Stimulated activated naive CD8-positive, alpha-beta T cell treated with anti-CD3 and anti-CD28 coated beads, Interleukin-15, Interleukin-2, amounts not matched to agents 100 U/mL and 50 U/mL, for 24 hours (primary cell): Measurements from ENCODE around the gene MYO1E.

Source experiments
- ATAC-seq: fragments of 150-1000 bp; cut with Tn5 transposase; one replicate; pipeline ENCODE4 v1.10.0; 2021
- DNase-seq: peaks from one replicate; pipeline ENCODE4 v3.0.0; 2021

The MYO1E gene

DNA sequence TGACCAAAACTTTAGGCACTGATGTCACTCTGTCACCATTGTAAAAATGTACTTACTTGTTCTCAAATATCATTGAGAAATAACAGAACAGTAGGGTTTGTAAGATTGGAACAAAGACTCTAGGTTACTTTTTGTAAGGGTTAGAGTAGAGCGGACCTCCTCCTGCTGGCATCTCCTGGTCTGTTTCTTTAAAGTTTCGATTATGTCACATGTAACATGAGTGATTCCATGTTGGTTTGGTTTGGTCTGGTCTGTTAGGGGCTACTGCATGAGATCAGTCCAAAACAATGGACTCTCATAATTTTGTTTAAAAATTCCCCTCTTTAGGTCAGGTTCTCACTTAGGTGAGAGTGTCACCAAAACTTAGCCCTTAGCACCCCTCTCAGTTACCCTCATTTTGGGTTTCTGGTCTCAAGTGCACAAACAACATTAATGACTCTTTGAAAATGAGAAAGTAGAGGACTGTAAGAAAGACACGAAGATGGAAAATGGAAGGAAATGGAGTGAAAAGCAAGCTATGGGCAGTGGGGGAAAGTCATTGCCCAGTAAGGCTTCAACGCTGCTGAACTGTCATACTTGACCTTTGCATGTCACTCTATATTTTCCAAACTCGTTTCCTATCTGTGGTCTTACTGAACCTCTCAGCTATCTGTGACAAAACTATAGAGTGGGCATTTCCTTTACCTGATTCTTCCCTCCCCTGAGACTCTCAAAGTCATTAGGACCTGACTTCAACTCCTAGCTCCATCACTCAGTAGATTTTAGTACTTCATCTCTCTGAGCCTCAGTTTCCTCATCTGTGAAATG lies 113.3 kb downstream of the MYO1E start:
- DNase-seq (no peak), ATAC-seq (peak; percentile 79)

DNA sequence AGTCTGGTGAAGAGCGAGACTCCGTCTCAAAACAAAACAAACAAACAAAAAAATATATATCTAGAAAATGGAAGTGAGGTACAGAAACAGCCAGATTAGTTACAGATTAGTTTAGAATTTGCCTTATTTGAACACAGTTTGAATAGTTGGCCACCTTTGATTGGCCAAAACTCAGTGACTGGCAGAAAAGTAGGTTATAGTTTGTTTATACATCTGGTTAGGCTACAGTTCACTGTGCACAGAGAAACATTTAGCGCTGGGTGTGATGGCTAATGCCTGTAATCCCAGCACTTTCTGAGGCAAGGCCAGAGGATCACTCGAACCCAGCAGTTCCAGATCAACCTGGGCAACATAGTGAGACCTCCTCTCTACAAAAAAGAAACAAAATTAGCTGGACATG lies 114.4 kb downstream of the MYO1E start:
- DNase-seq, result no peak
- no peak for ATAC-seq

DNA sequence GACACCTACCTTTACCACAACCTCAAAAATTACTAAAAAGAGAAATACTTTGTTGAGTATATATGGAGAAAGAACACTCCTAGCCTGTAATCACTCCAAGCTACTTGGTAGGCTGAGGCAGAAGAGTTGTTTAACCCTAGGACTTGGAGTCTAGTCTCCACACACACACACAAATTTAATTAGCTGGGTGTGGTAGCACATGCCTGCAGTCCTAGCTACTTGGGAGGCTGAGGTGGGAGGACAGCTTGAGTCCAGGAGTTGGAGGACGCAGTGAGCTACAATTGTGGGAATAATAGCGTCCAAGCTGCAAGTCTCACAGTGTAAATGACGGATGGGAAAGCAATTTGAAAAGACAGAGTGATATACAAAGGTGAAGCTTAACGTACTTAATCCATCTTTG lies 115.5 kb downstream of the MYO1E start:
- ATAC-seq, result no peak

DNA sequence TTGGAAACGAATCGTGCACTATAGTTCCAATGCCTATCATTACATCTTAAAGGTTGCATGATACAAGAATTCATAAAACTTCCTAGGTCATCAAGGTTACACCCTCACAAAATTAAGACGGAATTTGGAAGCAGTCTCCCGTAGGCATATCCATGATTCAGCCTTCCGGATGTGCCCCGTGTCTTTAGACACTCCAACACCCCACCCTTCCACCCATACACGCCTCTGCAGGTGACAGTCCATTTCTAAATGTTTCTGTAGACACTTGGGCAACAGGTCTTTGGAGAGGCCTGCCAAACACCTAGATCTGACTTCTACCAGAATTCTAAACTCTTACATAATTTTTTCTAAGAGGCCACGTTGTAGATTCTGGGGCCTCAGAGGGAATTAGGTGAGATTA lies 116.2 kb downstream of the MYO1E start:
- ATAC-seq, result no peak

More for the DNA sequence above, 115.5 kb downstream of the MYO1E start:
- DNase-seq, result no peak

DNA sequence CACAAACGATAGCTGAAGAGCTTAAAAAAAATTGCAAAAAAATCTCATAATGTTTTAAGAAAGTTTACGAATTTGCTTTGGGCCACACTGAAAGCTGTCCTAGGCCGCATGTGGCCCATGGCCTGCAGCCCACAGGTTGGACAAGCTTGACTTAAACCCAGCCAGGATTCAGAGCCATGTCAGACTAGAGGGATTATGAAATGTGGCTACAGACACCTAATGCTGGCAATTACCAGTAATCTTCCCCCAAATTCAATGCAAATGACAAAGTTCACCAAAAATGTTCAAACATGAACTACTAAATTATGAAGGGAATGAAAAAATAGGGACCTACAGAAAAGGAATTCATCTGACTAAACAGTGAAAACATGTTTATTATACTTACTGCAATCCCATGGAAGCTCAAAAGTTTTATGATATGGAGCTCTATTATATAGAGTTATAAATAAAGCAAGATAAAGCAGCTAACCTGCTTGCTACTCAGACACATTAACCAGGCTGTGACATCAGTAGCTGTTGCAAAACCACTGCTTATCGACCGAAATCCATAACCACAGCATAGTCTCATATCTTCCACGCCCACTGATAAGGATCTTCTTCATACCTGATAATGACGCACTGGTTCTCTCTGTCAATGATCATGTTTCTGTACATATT lies 116.9 kb downstream of the MYO1E start:
- DNase-seq (no peak), ATAC-seq (peak; percentile 61)

More for the DNA sequence above, 116.2 kb downstream of the MYO1E start:
- DNase-seq, result no peak

DNA sequence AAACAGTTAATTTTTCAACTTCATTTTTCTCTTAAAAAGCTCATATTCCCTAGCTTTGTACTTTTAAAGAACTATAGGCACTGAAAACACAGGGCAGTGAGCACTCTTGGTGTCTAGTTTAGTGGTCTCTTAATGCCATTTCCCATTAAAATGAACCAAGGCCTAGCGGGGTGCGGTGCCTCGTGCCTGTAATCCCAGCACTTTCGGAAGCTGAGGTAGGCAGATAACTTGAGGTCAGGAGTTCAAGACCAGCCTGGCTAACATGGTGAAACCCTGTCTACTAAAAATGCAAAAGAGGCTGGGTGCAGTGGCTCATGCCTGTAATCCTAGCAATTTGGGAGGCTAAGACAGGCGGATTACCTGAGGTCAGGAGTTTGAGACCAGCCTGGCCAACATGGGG lies 120.5 kb downstream of the MYO1E start:
- ATAC-seq (no peak), DNase-seq (no peak)

DNA sequence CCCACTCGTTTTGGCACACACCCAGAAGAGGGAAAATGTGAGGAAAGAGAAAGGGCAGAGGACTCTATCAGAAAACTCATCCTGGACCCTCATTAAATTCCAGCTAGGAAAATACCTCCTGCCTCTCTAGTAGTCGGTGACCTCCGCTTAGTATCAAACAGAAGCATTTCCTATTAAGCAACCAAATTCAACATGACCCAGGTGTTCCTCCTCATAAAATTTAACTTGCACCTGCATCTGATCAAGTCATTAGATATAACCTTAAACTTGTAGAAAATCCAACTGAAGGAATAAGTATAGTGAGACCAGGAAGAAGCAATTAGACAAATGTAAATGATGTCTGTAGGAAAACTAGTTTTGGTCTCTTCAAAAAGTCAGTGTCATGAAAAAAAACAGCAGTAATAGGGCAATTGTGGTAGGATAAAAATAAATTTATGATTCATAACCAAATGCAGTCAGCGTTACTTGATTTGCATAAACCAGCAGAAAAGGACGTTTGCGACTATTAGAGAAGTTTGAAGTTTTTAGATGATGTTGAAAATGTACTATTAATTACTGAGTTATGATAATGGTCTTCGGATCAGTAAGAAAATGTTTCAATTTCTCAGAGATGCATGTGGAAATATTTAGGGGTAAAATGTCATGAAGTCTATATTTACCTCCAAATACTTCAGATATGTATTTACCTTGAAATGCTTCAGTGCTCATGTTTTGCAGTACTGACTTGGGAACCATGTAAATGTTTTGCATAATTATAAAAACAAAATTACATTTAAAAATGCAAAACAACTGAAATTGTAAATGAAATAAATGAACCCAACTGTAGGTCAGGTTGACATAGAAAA lies 121.4 kb downstream of the MYO1E start:
- no peak for DNase-seq

DNA sequence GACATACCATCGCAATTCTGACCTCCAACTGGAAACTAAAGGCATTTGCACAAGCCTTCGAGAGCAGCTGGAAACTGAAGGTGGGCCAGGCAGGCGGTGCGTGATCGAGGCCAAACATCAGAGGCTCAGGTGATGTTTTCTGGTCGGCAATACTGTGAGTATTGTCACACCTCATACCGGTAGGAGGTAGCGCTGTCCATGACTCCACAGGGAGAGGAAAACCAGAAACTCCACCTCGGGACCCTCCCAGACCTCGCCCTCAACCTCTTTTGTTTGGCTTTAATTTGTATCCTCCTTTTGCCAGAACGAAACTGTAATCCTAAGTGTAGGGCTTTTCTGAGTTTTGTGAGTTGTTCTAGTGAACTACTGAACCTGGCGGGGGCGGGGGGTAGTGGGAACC lies 122.4 kb downstream of the MYO1E start:
- ATAC-seq (no peak), DNase-seq (no peak)

More for the DNA sequence above, 121.4 kb downstream of the MYO1E start:
- ATAC-seq, result no peak

DNA sequence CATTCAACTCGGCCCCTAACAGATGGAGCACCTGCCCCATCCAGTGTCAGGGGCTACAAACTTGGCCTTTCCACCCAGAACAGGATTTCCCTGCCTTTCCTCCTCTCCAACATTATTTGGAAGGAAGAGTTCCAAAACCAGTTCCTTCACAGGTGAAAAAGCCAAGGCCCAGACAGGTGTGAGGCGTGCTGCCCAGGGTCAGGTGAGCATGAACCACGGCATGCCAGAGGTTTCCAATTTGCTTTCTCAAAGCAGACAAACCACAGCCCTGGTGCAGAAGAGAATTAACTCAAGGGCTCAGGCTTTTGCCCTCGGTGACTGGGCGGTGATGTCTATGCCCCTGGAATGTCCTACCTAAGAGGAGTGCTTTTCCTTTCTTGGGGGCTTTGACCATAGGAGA lies 122.9 kb downstream of the MYO1E start:
- ATAC-seq, result no peak
- no peak for DNase-seq

DNA sequence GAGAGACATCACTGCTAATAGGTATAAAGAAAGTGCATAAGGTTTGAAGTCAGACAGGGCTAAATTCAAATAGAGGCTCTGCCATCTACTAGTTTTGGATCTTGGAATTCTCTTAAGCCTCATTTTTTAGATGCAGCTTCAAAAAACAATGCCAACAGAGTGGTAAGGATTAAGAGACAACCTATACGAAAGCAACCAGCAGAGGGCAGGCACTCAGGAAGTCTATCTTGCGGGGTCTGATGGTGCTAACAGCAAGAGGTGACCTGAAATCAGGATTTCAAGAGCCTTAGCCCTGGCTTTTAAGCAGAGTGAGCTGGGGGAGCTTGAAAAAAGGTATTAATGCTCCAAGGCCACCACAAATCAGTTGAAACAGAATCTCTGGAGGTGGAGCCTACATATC lies 125.3 kb downstream of the MYO1E start:
- DNase-seq (peak; percentile 60), ATAC-seq (peak; percentile 66)

DNA sequence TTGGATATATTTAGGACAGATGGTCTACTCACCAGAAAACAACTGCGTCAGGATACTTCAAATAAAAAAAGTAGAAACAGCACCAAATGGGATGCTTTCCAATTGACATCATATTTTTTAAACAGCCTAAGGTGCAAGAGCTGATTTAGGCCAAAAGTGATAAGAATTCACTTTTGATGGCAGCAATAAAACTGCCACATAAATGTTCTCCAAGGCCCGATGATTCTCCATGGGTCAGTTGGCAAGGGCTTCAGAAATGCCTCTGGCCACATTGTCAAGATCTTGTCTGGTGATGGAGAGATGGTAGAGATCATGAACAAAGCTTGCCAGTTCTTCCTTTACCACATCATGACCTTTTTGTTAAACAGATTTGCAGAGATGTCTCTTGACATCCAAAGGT lies 127.1 kb downstream of the MYO1E start:
- no peak for DNase-seq
- no peak for ATAC-seq

DNA sequence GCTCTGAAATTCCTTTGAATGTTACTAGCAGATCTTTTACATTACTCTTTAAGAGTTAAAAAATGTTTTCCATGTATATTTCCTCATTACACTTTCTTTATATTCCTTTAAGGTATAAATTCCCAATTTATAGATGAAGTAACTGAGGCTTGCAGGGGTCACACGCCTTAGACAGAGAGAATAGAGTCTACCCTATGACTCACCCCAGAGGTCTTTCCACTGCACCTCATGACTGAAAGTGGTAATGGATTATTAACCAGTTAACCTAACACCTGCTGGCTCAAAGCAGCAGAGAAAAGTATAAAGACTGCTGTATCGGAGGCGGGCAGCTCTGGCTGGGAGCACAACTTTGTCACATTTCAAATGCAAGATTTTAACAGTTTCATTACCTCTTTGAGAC lies 128.3 kb downstream of the MYO1E start:
- no peak for DNase-seq
- ATAC-seq, result peak; percentile 82

DNA sequence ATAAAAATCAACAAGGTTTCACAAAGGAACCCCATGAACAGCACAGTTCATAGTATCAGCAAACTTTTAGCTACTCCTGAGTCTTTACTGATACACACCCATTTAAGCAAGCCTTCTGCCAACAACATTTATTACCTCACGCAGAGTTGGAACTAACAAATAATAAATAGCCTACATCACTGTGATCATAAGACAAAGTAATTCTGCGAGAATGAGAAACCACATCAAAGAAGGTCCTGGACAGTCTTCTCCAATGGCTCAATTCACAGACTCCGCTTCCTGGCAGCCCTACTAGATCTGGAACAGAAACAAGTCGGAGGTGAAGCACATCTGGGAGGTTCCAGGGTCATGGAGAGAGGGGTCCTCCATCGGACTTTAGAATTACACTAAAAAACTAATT lies 129.0 kb downstream of the MYO1E start:
- DNase-seq, result no peak
- no peak for ATAC-seq

DNA sequence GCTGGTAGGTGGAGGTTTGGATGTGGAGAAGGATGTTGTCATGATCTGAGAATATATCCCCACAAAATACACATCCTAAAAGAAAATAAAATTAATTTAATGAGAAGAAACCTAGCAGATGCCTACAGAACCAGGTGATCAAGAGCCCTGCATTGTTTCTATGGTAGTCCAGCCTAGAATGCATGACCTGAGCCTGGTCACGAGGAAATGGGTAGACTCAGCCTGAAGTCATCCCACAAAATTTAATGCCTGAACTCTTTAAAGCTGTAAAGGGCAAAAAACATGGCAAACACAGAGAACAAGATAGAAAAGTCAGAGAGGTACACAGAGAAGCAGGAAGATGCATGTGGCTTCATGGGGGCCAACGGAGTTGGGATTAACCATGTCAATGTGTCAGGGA lies 130.0 kb downstream of the MYO1E start:
- no peak for DNase-seq
- ATAC-seq, result no peak

DNA sequence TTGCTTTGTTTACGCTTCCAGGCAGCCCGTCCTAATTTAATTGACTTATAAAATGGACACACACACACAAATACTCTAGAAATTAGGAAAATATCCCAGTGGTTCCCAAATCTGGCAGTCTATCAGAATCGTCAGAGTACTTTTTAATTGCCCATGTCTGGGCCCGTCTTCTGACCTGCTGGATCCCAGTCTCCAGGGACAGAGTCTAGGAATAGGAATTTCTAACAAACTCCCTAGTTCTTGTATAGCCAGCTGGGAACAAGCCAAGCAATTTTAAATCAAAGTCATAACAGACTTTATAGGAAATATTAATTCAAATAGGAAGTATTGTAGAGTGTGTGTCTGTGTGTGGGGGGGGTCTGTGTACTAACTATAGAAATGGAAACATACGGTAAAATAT lies 132.6 kb downstream of the MYO1E start:
- ATAC-seq (no peak), DNase-seq (no peak)

DNA sequence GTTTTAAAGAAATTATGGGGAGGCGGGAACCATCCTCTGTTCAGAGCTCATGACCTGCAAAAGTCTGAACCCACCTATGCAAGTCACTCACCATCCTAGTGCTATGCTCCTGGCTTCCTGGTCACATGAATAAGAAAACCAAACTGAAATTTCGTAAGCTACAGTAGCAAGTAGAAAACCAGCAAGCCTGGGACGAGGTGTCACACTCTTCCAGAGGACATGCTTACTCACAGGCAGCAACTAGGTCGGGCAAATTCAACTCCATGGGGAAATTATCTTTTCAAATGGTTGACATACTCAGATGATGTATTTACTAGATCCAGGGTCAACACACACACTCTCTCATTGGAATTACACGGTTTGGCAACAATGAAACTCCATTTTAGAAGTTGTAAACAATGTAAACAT lies 134.7 kb downstream of the MYO1E start:
- ATAC-seq (peak; percentile 23), DNase-seq (no peak)

DNA sequence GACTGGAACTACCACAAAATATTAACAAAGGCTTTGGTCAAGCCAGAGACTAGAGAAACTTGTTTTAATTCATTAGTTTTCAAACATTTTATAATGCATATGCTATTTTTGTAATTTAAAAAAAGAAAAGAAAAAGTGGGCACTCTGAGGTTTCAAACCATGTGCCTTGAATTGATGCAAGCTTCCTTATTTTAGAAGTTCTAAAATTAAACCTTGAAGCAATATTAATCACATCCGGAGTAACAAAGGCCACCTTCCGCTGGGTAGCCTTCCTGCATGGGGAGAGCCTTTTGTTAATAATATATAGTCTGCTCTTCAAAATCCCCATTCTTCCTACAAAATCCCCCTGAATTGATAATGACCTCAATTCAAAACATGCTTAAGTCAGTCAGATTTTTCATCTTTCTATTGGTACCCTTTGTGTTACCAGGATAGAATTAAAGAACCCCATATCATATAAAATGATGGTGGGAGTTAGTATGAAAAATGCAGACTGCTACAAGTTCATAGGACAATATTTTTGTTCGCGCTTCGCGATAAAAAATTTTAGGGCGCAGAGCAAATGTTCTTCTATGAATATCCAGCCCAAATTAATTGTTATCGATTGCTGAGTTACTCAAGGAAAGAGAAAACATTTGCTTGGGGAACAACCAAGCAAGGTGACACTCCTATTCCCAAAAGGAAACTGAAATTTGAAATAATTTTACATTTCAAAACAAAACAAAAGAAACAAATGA lies 135.4 kb downstream of the MYO1E start:
- ATAC-seq, result peak; percentile 63
- DNase-seq, result no peak

DNA sequence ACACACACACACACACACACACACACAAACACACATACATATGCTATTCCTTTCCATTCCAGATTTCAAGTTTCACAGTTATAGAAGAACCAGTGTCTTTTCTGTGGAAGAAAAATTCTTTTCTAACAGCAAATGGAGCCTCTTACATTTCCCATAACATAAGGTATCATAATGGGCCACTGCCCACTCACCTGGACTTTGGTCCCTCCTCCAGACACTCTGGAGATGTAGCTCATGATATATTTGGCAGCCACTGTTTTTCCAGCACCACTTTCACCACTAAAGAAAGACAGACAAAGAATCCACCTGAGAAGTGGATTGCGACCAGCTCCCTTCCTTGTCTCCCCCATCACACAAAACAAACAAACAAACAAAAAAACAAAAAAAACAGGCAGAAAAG lies 136.3 kb downstream of the MYO1E start:
- DNase-seq, result no peak
- ATAC-seq, result no peak

DNA sequence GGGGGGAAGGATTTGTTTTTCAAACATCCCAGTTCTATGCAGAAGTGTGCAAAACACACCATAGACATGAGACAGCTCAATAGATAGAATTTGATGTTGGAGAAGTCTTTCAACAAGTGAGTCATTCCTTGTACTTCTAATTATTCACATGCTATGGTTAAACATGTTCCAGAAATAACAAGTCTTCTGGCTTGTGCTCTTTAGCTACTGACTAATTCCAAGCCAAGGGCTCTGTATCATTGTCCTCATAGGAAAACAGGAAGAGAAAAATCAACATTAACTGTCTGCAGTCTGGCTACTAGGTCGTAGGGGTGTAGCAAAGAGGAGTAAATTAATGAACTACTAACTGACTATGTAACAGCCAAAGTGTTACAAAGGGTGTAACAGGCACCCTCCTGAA lies 140.2 kb downstream of the MYO1E start:
- DNase-seq (no peak), ATAC-seq (no peak)

DNA sequence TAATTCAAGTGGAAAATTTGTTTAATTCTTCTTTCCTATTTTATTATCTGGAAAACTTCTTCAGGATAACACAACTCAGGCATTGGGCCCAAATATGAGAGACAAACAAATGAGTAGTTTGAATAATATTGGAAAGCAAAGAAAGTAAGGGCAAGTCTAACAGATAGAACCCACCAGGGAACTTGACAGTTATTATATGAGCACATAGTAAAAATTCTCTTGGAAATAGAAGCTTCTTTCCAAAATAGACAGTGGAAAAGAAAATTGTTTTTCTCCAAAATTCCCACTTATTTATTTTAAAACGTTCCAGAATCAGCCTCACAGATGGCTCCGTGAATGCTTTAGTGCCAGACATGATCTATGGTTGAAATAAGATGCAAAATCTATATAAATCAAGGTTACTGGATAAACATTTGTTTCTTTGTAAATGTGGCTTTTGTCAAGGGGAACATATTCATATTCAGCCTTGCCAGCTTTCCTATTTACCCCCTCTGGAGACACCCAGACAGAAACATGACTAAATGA lies 142.1 kb downstream of the MYO1E start:
- DNase-seq (no peak), ATAC-seq (no peak)

DNA sequence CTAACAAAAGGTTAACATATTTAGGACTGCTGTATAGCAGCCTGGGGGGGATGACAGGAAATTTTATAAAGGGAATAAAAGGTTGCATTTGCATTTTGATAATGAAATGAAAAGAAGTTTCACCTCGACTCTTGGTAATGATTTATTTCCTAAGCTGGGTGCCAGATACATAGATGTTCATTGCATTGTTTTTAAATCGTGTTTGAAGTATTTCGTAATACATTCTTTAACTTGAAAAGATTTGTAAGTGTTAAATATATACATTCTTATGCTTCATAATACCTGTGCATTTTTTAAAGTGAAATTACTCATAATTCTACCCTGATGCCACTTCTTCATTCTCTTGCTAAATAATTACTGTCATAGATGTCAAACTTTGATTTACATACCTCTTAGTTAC lies 143.2 kb downstream of the MYO1E start:
- ATAC-seq, result no peak
- DNase-seq, result no peak

DNA sequence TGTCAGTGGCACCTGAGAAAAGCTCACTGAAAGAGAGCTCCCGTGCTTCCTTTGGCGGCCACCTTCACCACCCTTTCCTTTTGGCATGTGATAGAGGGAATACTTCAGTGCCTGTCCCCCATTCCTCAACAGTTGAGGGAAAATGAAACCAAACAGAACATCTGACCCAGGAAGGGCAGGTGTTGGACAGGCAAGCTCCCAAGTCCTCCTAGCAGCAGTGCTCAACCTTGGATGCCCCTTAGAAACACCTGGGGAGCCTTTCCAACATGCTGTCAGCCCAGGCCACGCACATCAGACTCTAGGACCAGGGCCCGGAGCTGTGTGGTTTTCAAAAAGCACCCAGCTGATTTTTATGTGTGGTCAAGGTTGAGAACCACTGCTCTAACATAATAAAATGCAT lies 143.7 kb downstream of the MYO1E start:
- ATAC-seq, result no peak
- no peak for DNase-seq
